Prostate gland (tissue), 2 donors: ENCODE results near the gene HYOU1. TPM values are rescaled to one million over a fixed set of nuclear protein-coding genes. Genes with fewer than 3 reads are reported as not detected.

ENCODE experiments used
- DNase-seq: peaks from one replicate; pipeline ENCODE4 v3.0.0-alpha.2; 2019; ENCODE audit warnings: low spot score
- H3K27ac ChIP-seq, 2 donors: fragments of 200-600 bp; sonication (generic); 2 replicates each; pipeline ENCODE4 v1.5.1; 2017 to 2019
- H3K27me3 ChIP-seq: fragments of 200-600 bp; sonication (generic); replicated peaks from 2 replicates; pipeline ENCODE4 v1.5.1; 2019; ENCODE audit not compliant: insufficient read depth
- H3K36me3 ChIP-seq, 2 donors: fragments of 200-600 bp; sonication (generic); 1 replicate in 1 of 2; 2 replicates in 1 of 2; pipeline versions ENCODE4 v1.5.1 to v1.8.1; 2017 to 2019
- H3K4me1 ChIP-seq: fragments of 200-600 bp; sonication (generic); replicated peaks from 2 replicates; pipeline ENCODE4 v1.5.1; 2019
- H3K4me3 ChIP-seq, 2 donors: fragments of 200-600 bp; sonication (generic); 2 replicates each; pipeline ENCODE4 v1.5.1; 2017 to 2019
- H3K9me3 ChIP-seq: fragments of 200-600 bp; sonication (generic); 2 replicates; pipeline ENCODE4 v1.5.1; 2017
- POLR2A ChIP-seq: fragments of 450-650 bp; IDR thresholded peaks from one replicate; pipeline ENCODE4 v1.6.1; 2016; ENCODE audit warnings: antibody characterized with exemption, mild to moderate bottlenecking
- POLR2AphosphoS5 ChIP-seq: sonication (generic); formaldehyde crosslinking; IDR thresholded peaks from one replicate; pipeline ENCODE4 v1.6.1; 2017; ENCODE audit warnings: antibody characterized with exemption
- WGBS: methylation state at CpG from one replicate; pipeline ENCODE4 v1.1.5; 2018; 5-methylcytosine and 5-hydroxymethylcytosine counted together
- intact Hi-C: fragments of 100-400 bp; cut with DNase I; formaldehyde crosslinking; loops from one replicate; pipeline ENCODE4 v1.14.2; 2022
- total RNA-seq, 2 donors: library from RNA; depleted of rRNA; stranded (reverse); fragments of >200 nt; gene quantifications; one replicate each; pipeline ENCODE4 v1.1.0, GENCODE V29; 2016
- TF ChIP-seq, protein P1 (sequence below), 4 experiments: fragments of 200-600 bp in 2 of 4; fragments of 450-650 bp in 2 of 4; sonication (generic) in 2 of 4; IDR thresholded peaks; 1 replicate in 3 of 4; 2 replicates in 1 of 4; pipeline ENCODE4 v1.5.1; 2016 to 2019; ENCODE audit warnings: antibody characterized with exemption in 4 of 4, mild to moderate bottlenecking in 2 of 4, moderate library complexity in 2 of 4

The HYOU1 gene
- total RNA-seq, 2 donors from 2014 or later = 115 to 149 TPM

DNA sequence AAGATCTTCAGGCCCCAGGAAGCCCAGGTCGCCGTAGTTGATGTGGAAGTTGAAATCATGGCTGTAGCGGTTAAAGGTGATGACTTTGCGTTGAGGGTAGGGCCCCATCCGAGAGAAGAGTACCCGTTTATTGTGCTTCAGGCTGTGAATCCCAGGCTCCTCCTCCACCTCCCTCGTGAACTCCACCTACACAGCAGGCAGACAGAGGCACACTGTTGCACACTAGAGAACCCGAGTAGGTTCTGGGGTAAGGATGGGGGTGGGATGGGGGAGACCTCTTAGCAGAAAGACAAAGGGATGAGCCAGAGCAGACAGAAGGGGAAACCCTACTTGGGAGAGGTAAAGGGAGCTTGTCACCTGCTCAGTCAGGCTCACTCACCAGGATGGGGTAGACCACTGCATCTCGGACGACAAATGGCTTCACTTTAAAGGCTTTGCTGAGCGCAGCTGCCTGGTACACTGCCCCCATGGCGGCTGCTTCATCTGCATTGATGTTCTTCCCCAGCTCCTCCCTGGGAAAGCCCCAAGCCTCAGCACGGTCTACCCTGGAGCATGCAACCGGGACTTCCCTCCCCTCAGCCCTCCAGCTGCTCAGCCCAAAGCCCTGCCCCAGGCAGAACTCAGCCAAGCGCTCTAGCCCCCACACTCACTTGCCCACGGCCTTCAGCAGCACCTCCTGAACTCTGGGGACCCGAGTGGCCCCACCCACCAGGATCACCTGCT, 5.4 kb downstream of the HYOU1 start:
- TF ChIP-seq, protein P1, sequence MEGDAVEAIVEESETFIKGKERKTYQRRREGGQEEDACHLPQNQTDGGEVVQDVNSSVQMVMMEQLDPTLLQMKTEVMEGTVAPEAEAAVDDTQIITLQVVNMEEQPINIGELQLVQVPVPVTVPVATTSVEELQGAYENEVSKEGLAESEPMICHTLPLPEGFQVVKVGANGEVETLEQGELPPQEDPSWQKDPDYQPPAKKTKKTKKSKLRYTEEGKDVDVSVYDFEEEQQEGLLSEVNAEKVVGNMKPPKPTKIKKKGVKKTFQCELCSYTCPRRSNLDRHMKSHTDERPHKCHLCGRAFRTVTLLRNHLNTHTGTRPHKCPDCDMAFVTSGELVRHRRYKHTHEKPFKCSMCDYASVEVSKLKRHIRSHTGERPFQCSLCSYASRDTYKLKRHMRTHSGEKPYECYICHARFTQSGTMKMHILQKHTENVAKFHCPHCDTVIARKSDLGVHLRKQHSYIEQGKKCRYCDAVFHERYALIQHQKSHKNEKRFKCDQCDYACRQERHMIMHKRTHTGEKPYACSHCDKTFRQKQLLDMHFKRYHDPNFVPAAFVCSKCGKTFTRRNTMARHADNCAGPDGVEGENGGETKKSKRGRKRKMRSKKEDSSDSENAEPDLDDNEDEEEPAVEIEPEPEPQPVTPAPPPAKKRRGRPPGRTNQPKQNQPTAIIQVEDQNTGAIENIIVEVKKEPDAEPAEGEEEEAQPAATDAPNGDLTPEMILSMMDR (IDR thresholded peaks at IDR 0.05) = no peak
- no peak for TF ChIP-seq POLR2AphosphoS5
- no peak for TF ChIP-seq POLR2A
- H3K9me3 ChIP-seq = no peaks in the 10 kb centered on the region
- 81% methylated on average over 17 of the region's 17 CpGs for WGBS
- no peaks in the 10 kb centered on the region for H3K4me1 ChIP-seq
- H3K4me3 ChIP-seq = no peak overlapping the region
- no peak for DNase-seq
- intact Hi-C loops = no loop called here
- H3K27ac ChIP-seq = no peak overlapping the region
- H3K36me3 ChIP-seq = peaks cover 16 to 26% of the 10 kb centered on the region in 2 donors
- H3K27me3 ChIP-seq = no peaks in the 10 kb centered on the region

DNA sequence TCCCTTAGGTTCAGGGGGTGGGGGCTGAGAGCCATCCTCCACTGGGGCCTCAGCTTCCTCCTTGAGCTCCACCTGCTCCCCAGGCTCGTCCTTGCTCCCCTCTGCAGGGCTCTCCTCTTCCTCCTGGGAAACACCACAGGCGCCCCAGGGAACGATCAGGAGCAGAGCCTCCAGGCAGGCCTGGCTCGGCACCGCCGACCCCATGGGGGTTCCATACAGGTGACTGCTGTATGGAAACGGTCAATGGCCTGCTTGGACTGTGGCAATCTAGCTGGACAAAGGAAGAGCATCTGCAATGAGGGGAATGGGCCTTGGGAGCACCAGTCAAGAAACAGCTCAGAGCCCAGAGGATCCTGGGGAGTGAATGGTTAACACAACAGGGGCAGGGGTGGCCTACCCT, 7.9 kb downstream of the HYOU1 start:
- Histone ChIP-seq H3K36me3 (peaks cover 16 to 26% of the 10 kb centered on the region in 2 donors), H3K9me3 (no peaks in the 10 kb centered on the region)
- intact Hi-C loops = no loop called here

DNA sequence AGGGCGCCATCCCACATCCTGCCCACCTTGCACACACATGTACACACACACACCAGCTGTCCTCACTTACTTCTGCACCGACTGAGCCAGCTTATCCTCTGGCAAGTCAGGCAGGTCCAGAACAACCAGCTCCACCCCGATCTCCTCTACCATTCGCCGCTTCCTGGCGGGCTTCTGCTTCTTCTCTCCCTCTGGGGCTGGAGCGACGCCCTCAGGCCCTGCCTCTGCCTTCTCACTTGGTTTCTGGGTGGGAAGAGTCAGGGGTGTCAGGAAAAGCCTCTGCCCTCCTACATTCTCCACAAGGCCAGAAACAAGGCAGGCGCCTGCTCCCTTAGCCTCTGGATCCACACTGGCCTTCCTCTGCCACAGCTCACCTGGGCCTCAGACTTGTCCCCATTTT, 8.4 kb downstream of the HYOU1 start:
- Histone ChIP-seq H3K27me3 (no peaks in the 10 kb centered on the region), H3K36me3 (peaks cover 16 to 26% of the 10 kb centered on the region in 2 donors), H3K4me3 (no peak overlapping the region), H3K4me1 (no peaks in the 10 kb centered on the region), H3K9me3 (no peaks in the 10 kb centered on the region), H3K27ac (no peak overlapping the region)
- no peak for DNase-seq
- intact Hi-C loops = no loop called here
- 74% methylated on average over 9 of the region's 9 CpGs for WGBS
- TF ChIP-seq, protein P1 (IDR thresholded peaks at IDR 0.05) = no peak
- no peak for TF ChIP-seq POLR2A
- TF ChIP-seq POLR2AphosphoS5 = no peak

More for the DNA sequence above, 7.9 kb downstream of the HYOU1 start:
- whole genome bisulfite sequencing = 97% methylated on average over 7 of the region's 7 CpGs
- TF ChIP-seq, protein P1 (IDR thresholded peaks at IDR 0.05) = no peak
- no peak for TF ChIP-seq POLR2AphosphoS5
- no peak overlapping the region for H3K4me3 ChIP-seq
- DNase-seq = no peak
- H3K4me1 ChIP-seq = no peaks in the 10 kb centered on the region
- no peaks in the 10 kb centered on the region for H3K27me3 ChIP-seq
- H3K27ac ChIP-seq = no peak overlapping the region

DNA sequence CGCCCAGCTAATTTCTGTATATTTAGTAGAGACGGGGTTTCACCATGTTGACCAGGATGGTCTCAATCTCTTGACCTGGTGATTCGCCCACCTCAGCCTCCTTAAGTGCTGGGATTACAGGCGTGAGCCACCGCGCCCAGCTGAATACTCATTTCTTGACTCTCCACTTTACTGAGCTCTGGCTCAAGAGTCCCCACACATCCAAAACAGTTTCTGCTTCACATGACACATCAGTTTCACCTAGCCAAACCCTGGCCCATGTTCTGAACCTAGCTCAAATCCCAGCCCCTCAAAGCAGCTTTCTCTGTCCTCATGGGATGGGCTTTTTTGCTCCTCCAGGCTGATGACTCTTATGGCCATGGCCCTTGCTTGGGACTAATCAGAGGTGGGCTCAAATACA, 9.8 kb downstream of the HYOU1 start:
- Histone ChIP-seq H3K27ac (no peak overlapping the region), H3K36me3 (peaks cover 12 to 24% of the 10 kb centered on the region in 2 donors), H3K9me3 (no peaks in the 10 kb centered on the region), H3K27me3 (no peaks in the 10 kb centered on the region), H3K4me3 (no peak overlapping the region), H3K4me1 (no peaks in the 10 kb centered on the region)
- TF ChIP-seq POLR2A (no peak), POLR2AphosphoS5 (no peak)
- TF ChIP-seq, protein P1 (IDR thresholded peaks at IDR 0.05) = no peak
- intact Hi-C loops = no loop called here
- DNase-seq = no peak
- WGBS = 94% methylated on average over 6 of the region's 6 CpGs

DNA sequence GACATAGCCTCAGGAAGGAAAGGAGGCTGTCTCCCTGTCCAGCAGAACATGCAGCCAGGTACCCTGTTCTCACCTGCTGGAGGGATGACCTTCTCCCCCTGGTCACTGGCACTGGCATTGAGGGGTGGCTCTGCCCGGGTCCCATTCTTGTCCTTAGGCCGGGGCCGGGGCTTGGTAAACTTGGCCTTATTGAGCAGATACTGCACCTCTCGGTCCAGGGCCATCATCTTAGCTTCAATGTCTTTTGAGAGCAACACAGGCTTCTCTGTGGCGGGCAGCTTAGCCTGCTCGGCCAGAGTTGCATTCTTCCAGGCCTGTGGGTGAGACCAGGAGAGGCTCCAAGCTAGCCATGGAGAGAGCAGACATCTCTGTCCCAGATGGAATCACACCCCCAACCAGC, 10.5 kb downstream of the HYOU1 start:
- H3K36me3 ChIP-seq = peaks cover 8 to 18% of the 10 kb centered on the region in 2 donors

More for the DNA sequence above, 10.5 kb downstream of the HYOU1 start:
- TF ChIP-seq, protein P1 (IDR thresholded peaks at IDR 0.05) = no peak
- TF ChIP-seq POLR2A (no peak), POLR2AphosphoS5 (no peak)
- no peak overlapping the region for H3K4me3 ChIP-seq
- H3K27me3 ChIP-seq = no peaks in the 10 kb centered on the region
- no peak overlapping the region for H3K27ac ChIP-seq
- intact Hi-C loops = no loop called here
- no peaks in the 10 kb centered on the region for H3K9me3 ChIP-seq
- DNase-seq = no peak
- H3K4me1 ChIP-seq = no peaks in the 10 kb centered on the region
- 100% methylated on average over 6 of the region's 6 CpGs for WGBS
